HG03457 (cell line): ENCODE measurements around the gene SURF6.
"Not testable (repeated sequence)": the region's sequence is repeated elsewhere in the genome, so short reads cannot be mapped to it uniquely, and the experiment has no call there.

Experiments
- ATAC-seq: cut with Tn5 transposase; IDR thresholded peaks from one replicate; pipeline ENCODE4 v1.9.1; 2021; ENCODE audit warnings: moderate number of reproducible peaks; ENCODE audit not compliant: unreplicated experiment

SURF6 gene

GRCh38 chr9:133348718-133349573, 13.0 kb upstream of the SURF6 start:
- no peak for ATAC-seq

GRCh38 chr9:133347985-133348717, 12.2 kb upstream of the SURF6 start, which contains the start of the genes MED22 and RPL7A:
MED22 (minus strand) TSS chr9:133348131; CDS start chr9:133346662, 1,469 bp downstream.
RPL7A (plus strand) TSS chr9:133348218; CDS start chr9:133348244, 26 bp downstream.
- peak; percentile 48 for ATAC-seq

GRCh38 chr9:133347515-133347984, 11.6 kb upstream of the SURF6 start:
- ATAC-seq = peak; percentile 32

DNA sequence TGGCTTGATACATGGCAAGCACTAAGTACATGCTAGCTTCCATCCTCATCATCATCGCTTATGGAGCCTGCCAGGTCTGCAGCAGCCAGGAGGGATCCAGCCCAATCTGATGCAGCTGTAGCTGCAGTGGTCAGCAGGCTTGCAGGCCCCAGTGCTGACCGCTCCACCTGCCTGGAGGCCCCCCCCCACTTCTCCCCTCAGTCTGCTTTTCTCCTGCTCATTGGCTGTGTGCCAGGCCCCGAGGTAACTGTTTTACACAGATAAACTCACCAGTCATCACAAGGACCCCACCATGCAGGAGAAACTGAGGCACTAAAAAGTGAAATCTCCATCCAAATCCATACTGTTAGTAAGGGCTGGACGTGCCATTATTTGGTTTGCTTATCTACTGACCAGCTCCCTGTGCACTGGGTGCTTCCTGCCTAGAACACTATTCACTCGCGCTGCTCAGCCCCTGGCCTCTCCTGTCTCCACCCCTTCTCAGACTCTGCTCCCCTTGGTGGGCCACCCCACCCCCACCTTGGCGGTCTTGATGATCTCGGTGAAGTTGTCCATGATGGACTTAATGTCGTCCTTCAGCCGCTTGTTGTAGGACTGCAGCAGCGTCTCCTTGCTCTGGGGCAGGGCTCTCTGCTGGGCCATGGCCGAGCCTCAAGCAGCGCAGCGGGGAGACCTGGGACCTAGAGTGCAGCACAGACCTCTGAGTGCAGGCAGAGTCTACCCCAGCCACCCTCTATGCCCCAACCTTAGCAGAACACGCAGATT, 10.2 kb upstream of the SURF6 start:
- ATAC-seq = no peak

DNA sequence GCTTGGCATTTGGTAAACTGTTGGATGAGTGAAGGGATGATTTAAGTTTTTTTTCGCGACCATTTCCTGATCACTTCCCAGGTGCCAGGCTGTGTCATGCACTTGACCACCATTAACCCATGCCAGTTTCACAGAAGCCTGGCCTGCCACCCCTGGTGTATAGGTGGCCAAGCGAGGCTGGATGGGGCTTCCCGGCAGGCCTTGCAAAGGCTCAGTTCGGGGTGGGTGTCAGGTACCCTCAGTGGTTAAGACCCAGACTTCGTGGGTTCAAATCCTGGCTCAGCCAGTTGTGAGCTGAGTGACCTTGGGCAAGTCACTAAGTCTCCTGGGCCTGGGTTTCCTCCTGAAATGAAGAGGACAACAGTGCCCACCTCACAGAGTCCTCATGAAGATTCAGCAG, 9.6 kb upstream of the SURF6 start:
- ATAC-seq = no peak

- no peak for ATAC-seq
Measured at GRCh38 chr9:133344979-133345378, 9.0 kb upstream of the SURF6 start.

GRCh38 chr9:133344071-133344470, 8.1 kb upstream of the SURF6 start:
- no peak for ATAC-seq

GRCh38 chr9:133342570-133342969, 6.6 kb upstream of the SURF6 start:
- ATAC-seq = no peak

GRCh38 chr9:133342069-133342406, 6.0 kb upstream of the SURF6 start:
- ATAC-seq = no peak

GRCh38 chr9:133341369-133342068, 5.5 kb upstream of the SURF6 start:
- no peak for ATAC-seq

DNA sequence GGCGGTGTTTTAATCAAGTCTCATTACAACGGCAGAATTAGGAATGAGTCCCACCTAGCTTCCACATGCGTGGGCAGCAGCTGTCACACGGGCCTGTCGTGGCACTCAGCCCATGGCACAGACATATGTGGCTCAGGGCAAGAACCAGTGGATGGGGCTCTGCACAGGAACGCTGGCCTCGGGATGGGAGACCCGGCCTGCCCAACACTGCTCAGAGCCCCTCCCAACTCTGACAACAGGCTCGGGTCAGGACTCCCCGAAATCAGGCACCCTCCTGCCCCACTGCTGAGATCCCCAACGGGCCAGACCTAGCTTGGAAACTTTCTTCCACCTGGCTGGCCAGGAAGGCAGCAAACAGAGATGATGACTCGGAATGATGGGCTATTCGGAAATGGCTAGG, 4.9 kb upstream of the SURF6 start:
- no peak for ATAC-seq

- no peak for ATAC-seq
Measured at GRCh38 chr9:133340256-133340655, 4.3 kb upstream of the SURF6 start.

DNA sequence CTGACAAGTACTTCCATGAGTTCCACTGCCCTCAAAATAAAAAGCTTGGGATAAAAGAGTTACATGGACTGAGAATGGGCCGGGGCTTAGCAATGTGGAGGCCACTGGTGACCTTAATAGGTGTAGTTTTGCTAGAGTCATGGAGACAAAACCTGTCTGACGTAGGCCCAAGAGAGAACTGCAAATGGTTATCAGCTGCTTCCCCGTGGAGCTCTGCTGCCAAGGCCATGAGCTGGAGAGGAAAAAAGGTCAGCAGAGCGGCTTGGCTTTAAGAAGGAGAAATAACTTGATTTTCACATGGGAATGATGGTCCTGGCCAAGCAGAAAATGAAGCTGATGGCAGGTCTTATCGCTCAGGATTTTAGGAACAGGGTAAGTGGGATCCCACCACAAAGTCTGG, 3.7 kb upstream of the SURF6 start:
- ATAC-seq = no peak

GRCh38 chr9:133334888-133335287, 1.1 kb downstream of the SURF6 start:
- ATAC-seq = not testable (repeated sequence)

DNA sequence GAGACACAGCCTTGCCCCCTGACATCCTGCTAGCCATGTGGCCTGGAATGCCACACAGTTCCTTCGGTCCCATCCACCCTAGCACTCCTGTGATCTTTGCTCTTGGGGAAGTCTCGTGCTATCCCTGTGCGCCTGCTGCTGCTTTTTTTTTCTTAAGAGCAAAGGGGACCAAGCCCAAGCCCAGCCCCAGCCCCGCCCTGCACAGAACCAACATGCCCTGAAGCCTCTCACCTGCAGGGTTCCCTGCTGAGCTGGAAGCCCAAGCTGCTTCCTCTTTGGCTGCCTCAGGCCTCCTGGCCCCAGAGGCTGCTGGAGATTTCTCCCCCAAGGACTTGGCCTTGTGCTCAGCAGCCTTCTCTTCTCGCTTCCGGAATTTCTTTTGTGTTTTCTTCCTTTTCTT, 1.8 kb downstream of the SURF6 start:
- no peak for ATAC-seq

DNA sequence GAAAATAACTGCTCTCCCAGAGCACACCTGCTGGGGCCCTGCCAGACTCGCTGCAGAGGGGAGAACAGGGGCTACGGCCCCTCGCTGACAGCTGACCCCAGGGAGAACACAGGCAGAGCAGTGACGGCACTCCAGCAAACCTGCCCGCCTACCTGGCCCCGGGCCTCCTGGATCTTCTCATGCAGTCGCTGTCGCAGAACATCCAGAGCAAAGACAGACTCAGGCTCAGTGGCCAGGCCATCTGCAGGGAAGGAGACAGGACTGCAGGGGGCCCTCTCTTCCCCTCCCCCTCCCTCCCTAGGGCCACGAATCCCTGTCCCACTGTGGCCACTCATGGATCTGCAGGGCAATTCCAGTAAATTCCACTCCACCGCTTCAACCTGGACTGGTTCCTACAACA, 2.4 kb downstream of the SURF6 start:
- no peak for ATAC-seq

- ATAC-seq = no peak
Measured at GRCh38 chr9:133333011-133333410, 3.0 kb downstream of the SURF6 start.

DNA sequence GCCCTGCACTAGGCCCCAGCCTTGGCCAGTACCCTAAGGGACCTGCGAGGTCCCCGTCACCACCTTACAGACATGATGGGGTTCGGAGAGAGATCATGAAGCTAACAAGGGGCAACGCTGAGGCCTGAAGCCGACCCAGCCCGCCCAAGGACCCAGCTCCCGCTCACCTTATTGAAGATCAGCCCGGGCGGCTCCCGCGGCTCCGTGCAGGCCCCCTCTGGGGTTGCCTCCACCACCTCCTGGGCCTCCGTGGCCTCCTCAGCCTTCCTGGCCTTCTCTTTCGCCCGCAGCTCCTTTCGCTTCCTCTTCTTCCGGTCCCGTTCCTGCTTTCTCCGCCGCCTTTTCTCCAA, 3.6 kb downstream of the SURF6 start:
- ATAC-seq = no peak

DNA sequence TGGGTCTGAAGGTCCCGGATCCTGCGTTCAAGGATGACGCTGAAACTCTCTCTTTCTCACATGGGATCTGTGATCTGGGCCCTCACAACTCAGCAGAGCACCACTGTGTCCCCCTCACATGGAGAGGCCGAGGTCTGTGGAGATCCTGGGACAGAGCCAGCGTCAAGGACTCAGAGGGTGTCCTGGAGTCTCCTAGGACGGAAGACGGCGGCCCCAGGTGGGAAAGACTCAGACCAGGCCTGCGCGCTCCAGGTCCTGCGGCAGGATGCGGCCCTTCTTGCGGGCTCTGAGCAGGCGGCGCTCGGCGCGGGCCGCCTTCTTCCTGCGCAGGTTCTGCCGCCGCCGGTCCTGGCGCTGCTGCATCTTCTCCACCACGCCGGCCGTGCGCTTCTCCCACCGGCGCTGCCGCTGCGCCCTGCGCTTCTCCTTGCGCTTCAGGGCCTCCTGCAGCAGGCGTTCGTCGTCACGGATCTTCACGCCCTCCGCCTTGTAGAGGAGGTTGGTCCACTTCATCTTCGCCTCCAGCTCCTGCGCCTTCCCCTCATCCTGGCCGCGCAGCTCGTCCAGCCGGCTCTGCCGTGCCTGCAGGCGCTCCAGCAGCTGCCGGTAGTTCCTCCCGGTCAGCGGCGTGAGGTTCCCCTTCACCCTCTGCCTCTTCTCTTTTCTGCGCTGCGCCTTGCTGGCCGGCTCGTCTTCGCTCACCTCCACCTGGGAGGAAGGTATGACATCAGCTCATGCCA, 4.2 kb downstream of the SURF6 start:
- no peak for ATAC-seq

DNA sequence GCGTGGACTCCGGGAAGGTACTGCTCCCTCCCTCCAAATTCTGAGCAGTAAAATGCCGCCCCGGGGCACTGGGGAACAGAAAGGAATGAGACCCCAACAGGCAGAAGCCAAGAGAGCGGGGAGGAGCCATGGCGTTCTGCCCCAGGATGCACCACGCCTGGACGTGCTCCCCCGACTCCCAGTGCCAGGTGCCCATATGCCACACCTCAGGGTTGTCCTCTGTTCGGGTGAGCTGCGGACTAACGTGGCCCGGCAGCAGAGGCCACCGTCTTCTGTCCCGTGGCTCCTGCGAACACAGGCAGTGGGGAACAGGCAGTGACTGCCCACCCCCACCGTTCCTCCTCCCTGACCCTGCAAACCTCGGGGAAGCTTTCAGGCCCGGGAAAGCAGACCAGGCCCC, 4.8 kb downstream of the SURF6 start:
- no peak for ATAC-seq
